Right atrium auricular region (tissue), 2 donors: Measurements from ENCODE around the gene STK32B. TPM values are rescaled to one million over a fixed set of nuclear protein-coding genes. Genes with fewer than 3 reads are reported as not detected.

Experiments used
- DNase-seq: peaks from one replicate; pipeline ENCODE4 v3.0.0-alpha.2; 2019; ENCODE audit warnings: low spot score
- H3K27ac ChIP-seq, 2 donors: fragments of 200-600 bp; sonication (generic); 1 replicate in 1 of 2; 2 replicates in 1 of 2; pipeline ENCODE4 v1.5.1; 2016 to 2019
- H3K27me3 ChIP-seq, 2 donors: fragments of 200-600 bp; sonication (generic); one replicate each; pipeline versions ENCODE4 v1.5.1 to v1.6.0; 2017 to 2019
- H3K36me3 ChIP-seq: fragments of 200-600 bp; sonication (generic); one replicate; pipeline ENCODE4 v1.5.1; 2016
- H3K4me1 ChIP-seq, 2 donors: fragments of 200-600 bp; sonication (generic); one replicate each; pipeline versions ENCODE4 v1.5.1 to v1.6.0; 2017 to 2019
- H3K4me3 ChIP-seq, 2 donors: fragments of 200-600 bp; sonication (generic); 1 replicate in 1 of 2; 2 replicates in 1 of 2; pipeline ENCODE4 v1.5.1; 2017 to 2019; ENCODE audit warnings: mild to moderate bottlenecking in 1 of 2, moderate library complexity in 1 of 2
- H3K9me3 ChIP-seq, 2 donors: fragments of 200-600 bp; sonication (generic); one replicate each; pipeline ENCODE4 v1.5.1; 2019
- CTCF ChIP-seq, 2 donors: fragments of 200-600 bp; sonication (generic); IDR thresholded peaks; one replicate each; pipeline ENCODE4 v1.5.1; 2019; ENCODE audit warnings: antibody characterized with exemption in 2 of 2
- total RNA-seq, 2 donors: library from RNA; depleted of rRNA; stranded (reverse); fragments of >200 nt; gene quantifications; one replicate each; pipeline ENCODE4 v1.1.0, GENCODE V29; 2016

Gene STK32B
- total RNA-seq, 2 donors from 2014 or later, result 0.31 to 0.59 TPM

GRCh38 chr4:5510504-5510903 is 459.2 kb downstream of the STK32B start:
- no peaks in the 10 kb centered on the region for H3K27me3 ChIP-seq
- no peak for DNase-seq
- no peak overlapping the region for H3K27ac ChIP-seq
- no peaks in the 10 kb centered on the region for H3K4me1 ChIP-seq
- no peaks in the 10 kb centered on the region for H3K9me3 ChIP-seq
- no peak overlapping the region for H3K4me3 ChIP-seq
- no peaks in the 10 kb centered on the region for H3K36me3 ChIP-seq
- TF ChIP-seq CTCF (IDR thresholded peaks at IDR 0.05), result no peak

GRCh38 chr4:5511791-5512190 is 460.5 kb downstream of the STK32B start:
- H3K27me3 ChIP-seq, result no peaks in the 10 kb centered on the region
- DNase-seq, result no peak
- H3K4me1 ChIP-seq, result no peaks in the 10 kb centered on the region
- no peak overlapping the region for H3K4me3 ChIP-seq
- no peaks in the 10 kb centered on the region for H3K9me3 ChIP-seq
- no peak for TF ChIP-seq CTCF (IDR thresholded peaks at IDR 0.05)
- no peak overlapping the region for H3K27ac ChIP-seq
- no peaks in the 10 kb centered on the region for H3K36me3 ChIP-seq

- H3K27me3 ChIP-seq, result no peaks in the 10 kb centered on the region
- H3K4me1 ChIP-seq, result no peaks in the 10 kb centered on the region
- H3K9me3 ChIP-seq, result no peaks in the 10 kb centered on the region
- no peak overlapping the region for H3K27ac ChIP-seq
- no peak for TF ChIP-seq CTCF (IDR thresholded peaks at IDR 0.05)
- DNase-seq, result no peak
- no peak overlapping the region for H3K4me3 ChIP-seq
- H3K36me3 ChIP-seq, result no peaks in the 10 kb centered on the region
These were observed 464.4 kb downstream of the STK32B start for GRCh38 chr4:5515646-5516045.

- DNase-seq, result no peak
- no peak for TF ChIP-seq CTCF (IDR thresholded peaks at IDR 0.05)
- Histone ChIP-seq H3K9me3 (no peaks in the 10 kb centered on the region), H3K27ac (no peak overlapping the region), H3K36me3 (no peaks in the 10 kb centered on the region), H3K4me3 (no peak overlapping the region), H3K4me1 (no peaks in the 10 kb centered on the region), H3K27me3 (no peaks in the 10 kb centered on the region)
These were observed 466.1 kb downstream of the STK32B start for GRCh38 chr4:5517372-5517771.

- no peaks in the 10 kb centered on the region for H3K36me3 ChIP-seq
- DNase-seq, result no peak
- peaks cover 0 to 7% of the 10 kb centered on the region in 2 donors for H3K4me1 ChIP-seq
These were observed 473.4 kb downstream of the STK32B start for GRCh38 chr4:5524446-5525299.

More at GRCh38 chr4:5524446-5525299, 473.4 kb downstream of the STK32B start:
- peaks cover 0 to 7% of the 10 kb centered on the region in 2 donors for H3K9me3 ChIP-seq
- no peak for TF ChIP-seq CTCF (IDR thresholded peaks at IDR 0.05)
- H3K27ac ChIP-seq, result no peak overlapping the region
- H3K4me3 ChIP-seq, result no peak overlapping the region
- H3K27me3 ChIP-seq, result no peaks in the 10 kb centered on the region
